Activated CD4-positive, alpha-beta memory T cell treated with anti-CD3 and anti-CD28 coated beads for 36 hours (primary cell): Measurements from ENCODE around the gene HIKESHI. TPM values are rescaled to one million over a fixed set of nuclear protein-coding genes. Genes with fewer than 3 reads are reported as not detected.

Experiments used
- CTCF ChIA-PET: fragments of 350-600 bp; sonication (Branson Sonifier 250); formaldehyde crosslinking; loops from one replicate; lab custom pipeline; 2021; ENCODE audit warnings: antibody characterized with exemption, inconsistent platforms; lab: Charles Lee
- POLR2A ChIA-PET: fragments of 350-600 bp; sonication (Branson Sonifier 250); formaldehyde crosslinking; loops from one replicate; lab custom pipeline; 2021; ENCODE audit warnings: antibody characterized with exemption; lab: Charles Lee
- DNase-seq: peaks from one replicate; pipeline ENCODE4 v3.0.0-alpha.2; 2020
- H3K27ac Mint-ChIP-seq: one replicate; pipeline ENCODE4 v1.8.0; 2021; ENCODE audit warnings: mixed read lengths
- H3K27me3 Mint-ChIP-seq: one replicate; pipeline ENCODE4 v1.8.0; 2021; ENCODE audit warnings: mixed read lengths
- H3K36me3 Mint-ChIP-seq: one replicate; pipeline ENCODE4 v1.8.0; 2021; ENCODE audit warnings: mixed read lengths
- H3K4me1 Mint-ChIP-seq: one replicate; pipeline ENCODE4 v1.8.0; 2021; ENCODE audit warnings: low read depth, mixed read lengths
- H3K4me3 Mint-ChIP-seq: one replicate; pipeline ENCODE4 v1.8.0; 2021; ENCODE audit warnings: mild to moderate bottlenecking, mixed read lengths
- H3K9me3 Mint-ChIP-seq: one replicate; pipeline ENCODE4 v1.8.0; 2021; ENCODE audit warnings: mixed read lengths
- intact Hi-C: fragments of 100-400 bp; cut with micrococcal nuclease; formaldehyde crosslinking; loops from one replicate; pipeline ENCODE4 v1.15.1; 2023
- total RNA-seq, 2 experiments: library from RNA; stranded (reverse); gene quantifications; one replicate each; pipeline ENCODE4 v1.2.3, GENCODE V29; 2021

The HIKESHI gene, protein sequence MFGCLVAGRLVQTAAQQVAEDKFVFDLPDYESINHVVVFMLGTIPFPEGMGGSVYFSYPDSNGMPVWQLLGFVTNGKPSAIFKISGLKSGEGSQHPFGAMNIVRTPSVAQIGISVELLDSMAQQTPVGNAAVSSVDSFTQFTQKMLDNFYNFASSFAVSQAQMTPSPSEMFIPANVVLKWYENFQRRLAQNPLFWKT
- total RNA-seq = 10 to 100 TPM; 53.1 to 55.1 TPM

DNA sequence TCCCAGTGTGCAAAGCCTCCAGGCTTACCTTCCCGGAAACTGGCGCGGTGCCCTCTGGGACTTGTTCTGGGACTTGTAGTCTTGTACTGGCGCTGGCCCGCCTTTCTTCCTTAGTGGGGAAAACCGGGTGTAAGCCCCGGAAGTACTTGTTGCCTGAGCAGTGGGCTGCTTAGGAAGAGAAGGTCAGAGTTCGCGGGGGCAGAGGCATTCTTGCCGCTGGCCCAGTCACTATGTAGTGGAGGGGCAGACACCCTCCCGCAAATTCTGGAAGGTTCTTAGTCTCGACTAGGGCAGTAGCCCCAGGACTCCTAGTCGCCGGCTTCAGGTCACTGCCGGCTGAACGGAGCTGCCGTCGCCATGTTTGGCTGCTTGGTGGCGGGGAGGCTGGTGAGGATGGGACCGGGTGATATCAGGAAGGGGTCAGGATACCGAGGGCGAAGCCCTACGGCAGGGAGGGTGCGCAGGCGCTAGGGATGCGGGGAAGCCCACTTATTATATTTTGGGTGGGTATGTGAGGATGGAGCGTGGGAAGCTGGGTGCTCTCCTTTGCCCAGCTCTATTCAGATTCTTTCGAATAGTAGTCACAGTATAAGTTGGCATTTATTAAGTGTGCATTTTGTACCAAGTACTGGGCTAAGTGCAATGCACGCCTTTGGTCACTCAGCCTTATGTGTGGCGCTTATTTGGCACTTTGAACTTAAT is at the start of gene HIKESHI:
HIKESHI (plus strand) TSS at position 149 of the 702 bp plus-strand sequence; CDS start at position 358, 209 bp downstream.
- H3K4me1 Mint-ChIP-seq = peaks cover 23% of the 10 kb centered on the region
- peak within 1 kb of the TSS; percentile 93 for H3K27ac Mint-ChIP-seq
- DNase-seq = peak; percentile 95
- H3K9me3 Mint-ChIP-seq = no peaks in the 10 kb centered on the region
- ChIA-PET POLR2A (interaction anchor here (1.0 to 1.6 kb wide), 4 partner anchors 9 to 447 kb away, joined by 3 to 8 read pairs (median 4); partner anchors contain the start of gene CCDC83), CTCF (interaction anchor here (0.6 to 2.1 kb wide), 5 partner anchors 9 to 374 kb away, joined by 3 to 6 read pairs (median 4); no protein-coding TSS in a partner anchor)
- intact Hi-C loops = loop anchor here (1.0 to 5.0 kb wide), 3 partner anchors 9 to 673 kb away; partner anchors contain the start of gene TMEM126B
- no peaks in the 10 kb centered on the region for H3K27me3 Mint-ChIP-seq
- peaks cover 4% of the 10 kb centered on the region for H3K36me3 Mint-ChIP-seq
- peak within 1 kb of the TSS; percentile 100 for H3K4me3 Mint-ChIP-seq

DNA sequence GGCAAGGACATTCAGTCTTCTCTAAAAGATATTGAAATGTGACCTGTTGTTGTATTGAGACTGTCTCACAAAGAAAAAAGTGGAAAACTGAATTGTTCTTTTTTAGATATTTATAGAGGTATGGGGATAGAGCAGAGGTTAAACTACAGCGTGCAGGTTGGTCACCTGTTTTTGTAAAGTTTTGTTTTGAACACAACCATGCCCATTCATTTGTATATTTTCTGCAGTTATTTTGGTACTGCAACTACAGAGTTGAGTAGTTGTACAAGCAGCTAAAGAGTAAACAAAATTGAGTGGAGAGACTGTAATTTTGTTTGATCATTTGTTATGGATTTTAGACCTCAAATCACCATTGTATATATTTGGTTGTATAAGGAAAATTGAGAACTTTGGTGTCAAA is 46.1 kb upstream of the HIKESHI start:
- H3K36me3 Mint-ChIP-seq = peaks cover 57% of the 10 kb centered on the region
- H3K4me3 Mint-ChIP-seq = no peak overlapping the region
- ChIA-PET POLR2A (interaction anchor here (0.6 to 1.2 kb wide), 2 partner anchors 12 to 30 kb away, joined by 3 to 4 read pairs; no protein-coding TSS in a partner anchor), CTCF (interaction anchor here (1.5 to 1.9 kb wide), 2 partner anchors 31 to 62 kb away, joined by 3 to 5 read pairs; no protein-coding TSS in a partner anchor)
- H3K4me1 Mint-ChIP-seq = peaks cover 56% of the 10 kb centered on the region
- intact Hi-C loops = loop anchor here (1.0 kb wide), 3 partner anchors 8 to 209 kb away; no protein-coding TSS in a partner anchor
- no peaks in the 10 kb centered on the region for H3K27me3 Mint-ChIP-seq
- H3K27ac Mint-ChIP-seq = peak overlapping the region; percentile 68
- no peaks in the 10 kb centered on the region for H3K9me3 Mint-ChIP-seq
- no peak for DNase-seq

DNA sequence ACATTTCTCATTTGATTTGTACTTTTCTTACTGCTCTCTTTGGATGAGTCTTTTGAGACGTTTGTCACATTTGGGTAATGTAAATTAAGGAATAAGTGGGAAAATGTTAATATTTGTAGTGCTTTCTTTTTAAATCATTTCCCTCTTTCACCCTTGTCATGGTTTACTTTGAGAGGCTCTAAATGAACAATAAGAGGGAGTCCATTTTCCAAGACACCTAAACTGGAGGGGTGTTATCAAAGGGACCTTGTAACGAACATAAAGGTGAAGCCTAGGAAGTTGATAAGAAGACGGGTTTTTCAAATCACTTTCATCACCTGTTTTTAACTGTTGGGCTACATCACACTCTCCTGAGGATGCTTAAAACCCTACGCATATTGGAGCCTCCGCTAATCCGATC is 45.4 kb upstream of the HIKESHI start:
- ChIA-PET POLR2A (interaction anchor here (0.7 kb wide), 1 partner anchor 12 kb away, joined by 4 read pairs; the partner anchor contains the start of gene EED), CTCF (interaction anchor here (1.9 kb wide), 1 partner anchor 63 kb away, joined by 5 read pairs; no protein-coding TSS in a partner anchor)
- DNase-seq = no peak
- peaks cover 51% of the 10 kb centered on the region for H3K36me3 Mint-ChIP-seq
- H3K4me1 Mint-ChIP-seq = peaks cover 50% of the 10 kb centered on the region
- H3K9me3 Mint-ChIP-seq = no peaks in the 10 kb centered on the region
- no peaks in the 10 kb centered on the region for H3K27me3 Mint-ChIP-seq
- H3K4me3 Mint-ChIP-seq = no peak overlapping the region
- H3K27ac Mint-ChIP-seq = peak overlapping the region; percentile 66
- intact Hi-C loops = loop anchor here (1.0 kb wide), 3 partner anchors 8 to 209 kb away; no protein-coding TSS in a partner anchor

DNA sequence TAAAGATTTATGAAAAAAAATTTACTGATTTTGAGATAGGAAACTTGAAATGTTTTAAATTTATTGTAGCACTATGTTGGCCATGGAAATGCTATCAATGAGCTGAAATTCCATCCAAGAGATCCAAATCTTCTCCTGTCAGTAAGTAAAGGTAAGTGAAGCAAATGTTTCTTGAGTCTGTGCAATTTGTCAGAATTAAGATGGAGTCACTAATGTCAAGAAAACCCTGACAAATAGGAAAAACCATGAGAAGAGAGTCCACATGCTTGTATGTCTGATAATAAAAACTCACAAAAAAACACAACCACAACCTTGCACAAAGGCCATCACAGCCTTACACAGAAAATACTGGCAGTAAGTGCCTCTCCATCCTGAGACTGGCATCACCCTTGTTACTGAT is 44.6 kb upstream of the HIKESHI start:
- H3K4me1 Mint-ChIP-seq = peaks cover 44% of the 10 kb centered on the region
- DNase-seq = no peak
- ChIA-PET POLR2A (interaction anchor here (0.6 kb wide), 1 partner anchor 208 kb away, joined by 3 read pairs; no protein-coding TSS in a partner anchor), CTCF (no interaction called here)
- intact Hi-C loops = no loop called here
- no peaks in the 10 kb centered on the region for H3K9me3 Mint-ChIP-seq
- H3K27ac Mint-ChIP-seq = peak overlapping the region; percentile 66
- peaks cover 49% of the 10 kb centered on the region for H3K36me3 Mint-ChIP-seq
- H3K27me3 Mint-ChIP-seq = no peaks in the 10 kb centered on the region
- no peak overlapping the region for H3K4me3 Mint-ChIP-seq

DNA sequence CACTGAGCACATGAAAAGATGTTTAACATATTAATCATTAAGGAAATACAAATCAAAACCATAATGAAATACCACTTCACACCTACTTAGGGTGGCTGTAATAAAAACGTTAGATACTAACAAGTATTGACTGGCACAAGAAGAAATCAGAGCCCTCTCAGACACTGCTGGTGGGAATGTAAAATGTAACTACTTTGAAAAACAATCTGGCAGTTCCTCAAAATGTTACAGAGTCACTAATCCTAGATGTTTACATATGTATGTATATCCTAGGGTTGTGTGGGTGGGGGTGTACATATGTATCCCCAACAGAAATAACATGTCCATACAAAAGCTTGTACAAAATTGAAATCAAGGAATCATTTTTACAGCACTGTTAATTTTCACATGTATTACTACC is 42.3 kb upstream of the HIKESHI start:
- ChIA-PET CTCF (no interaction called here), POLR2A (interaction anchor here (0.5 to 1.7 kb wide), 3 partner anchors 14 to 223 kb away, joined by 3 to 5 read pairs (median 3); no protein-coding TSS in a partner anchor)
- Mint-ChIP-seq H3K27me3 (no peaks in the 10 kb centered on the region), H3K9me3 (no peaks in the 10 kb centered on the region), H3K27ac (no peak overlapping the region), H3K36me3 (peaks cover 61% of the 10 kb centered on the region), H3K4me3 (no peak overlapping the region), H3K4me1 (peaks cover 46% of the 10 kb centered on the region)
- DNase-seq = no peak
- intact Hi-C loops = loop anchor here (2.0 kb wide), 1 partner anchor 15 kb away; no protein-coding TSS in a partner anchor

DNA sequence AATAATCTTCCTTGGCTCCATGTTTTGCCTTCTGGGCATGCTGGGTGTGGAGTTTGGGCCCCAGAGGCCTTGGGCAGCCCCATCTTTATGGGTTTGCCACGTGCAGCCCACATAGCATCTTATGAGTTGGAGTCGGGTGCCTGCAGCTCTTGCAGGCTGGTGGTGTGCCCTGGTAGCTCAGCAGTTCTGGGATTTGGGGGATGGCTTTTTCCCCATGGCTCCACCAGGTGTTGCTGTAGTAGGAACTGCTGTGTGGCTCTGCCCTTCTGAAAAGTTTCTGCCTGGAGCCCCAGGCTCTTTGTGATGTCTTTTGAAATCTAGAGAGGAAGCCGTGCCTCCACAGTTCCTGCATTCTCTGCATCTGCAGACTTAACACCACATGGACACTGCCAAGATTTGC is 40.7 kb upstream of the HIKESHI start:
- Mint-ChIP-seq H3K4me1 (peaks cover 38% of the 10 kb centered on the region), H3K9me3 (no peaks in the 10 kb centered on the region), H3K4me3 (no peak overlapping the region), H3K36me3 (peaks cover 54% of the 10 kb centered on the region), H3K27ac (no peak overlapping the region), H3K27me3 (no peaks in the 10 kb centered on the region)
- ChIA-PET POLR2A (interaction anchor here (1.7 kb wide), 1 partner anchor 16 kb away, joined by 5 read pairs; no protein-coding TSS in a partner anchor), CTCF (interaction anchor here (0.7 kb wide), 1 partner anchor 217 kb away, joined by 3 read pairs; no protein-coding TSS in a partner anchor)
- intact Hi-C loops = loop anchor here (2.0 kb wide), 1 partner anchor 13 kb away; no protein-coding TSS in a partner anchor
- DNase-seq = no peak

DNA sequence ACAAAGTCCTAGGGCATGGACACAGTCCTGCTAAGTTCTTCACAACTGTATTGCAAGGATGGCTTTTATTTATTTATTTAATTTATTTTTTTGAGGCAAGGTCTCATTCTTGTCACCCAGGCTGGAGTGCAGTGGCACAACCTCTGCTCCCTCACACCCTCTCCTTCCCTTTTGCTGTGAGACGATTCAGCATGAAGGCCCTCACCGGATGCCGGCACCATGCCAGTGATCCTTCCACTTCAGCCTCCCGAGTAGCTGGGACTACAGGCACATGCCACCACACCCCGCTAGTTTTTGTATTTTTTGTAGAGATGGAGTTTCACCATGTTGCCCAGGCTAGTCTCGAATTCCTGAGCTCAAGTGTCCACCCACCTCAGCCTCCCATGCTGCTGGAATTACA is 39.7 kb upstream of the HIKESHI start:
- no peaks in the 10 kb centered on the region for H3K27me3 Mint-ChIP-seq
- H3K36me3 Mint-ChIP-seq = peaks cover 47% of the 10 kb centered on the region
- POLR2A ChIA-PET = interaction anchor here (0.7 to 1.0 kb wide), 2 partner anchors 11 to 32 kb away, joined by 4 read pairs; no protein-coding TSS in a partner anchor
- intact Hi-C loops = no loop called here
- peaks cover 31% of the 10 kb centered on the region for H3K4me1 Mint-ChIP-seq
- H3K27ac Mint-ChIP-seq = no peak overlapping the region
- H3K4me3 Mint-ChIP-seq = no peak overlapping the region
- DNase-seq = no peak
- H3K9me3 Mint-ChIP-seq = no peaks in the 10 kb centered on the region
- CTCF ChIA-PET = interaction anchor here (0.6 kb wide), 1 partner anchor 40 kb away, joined by 3 read pairs; the partner anchor contains the start of gene HIKESHI

DNA sequence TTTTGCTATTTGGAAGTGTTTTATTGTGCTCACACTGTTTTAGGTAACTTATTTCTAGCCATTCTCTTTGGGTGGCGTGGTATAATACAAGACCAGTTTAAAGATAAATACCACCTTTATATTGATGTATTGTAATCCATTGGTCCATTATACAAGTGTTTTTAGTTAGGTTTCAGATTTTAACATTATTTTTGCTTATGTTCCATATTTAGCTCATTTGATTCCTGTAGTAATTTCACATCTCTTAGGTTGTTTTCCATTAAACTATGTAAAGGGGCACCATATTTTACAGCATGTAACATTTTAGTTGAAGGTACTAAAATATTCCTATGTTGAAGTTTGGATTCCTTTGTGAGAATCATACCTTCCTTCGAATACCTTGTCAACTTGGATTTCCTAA is 37.4 kb upstream of the HIKESHI start:
- no peaks in the 10 kb centered on the region for H3K27me3 Mint-ChIP-seq
- peaks cover 50% of the 10 kb centered on the region for H3K36me3 Mint-ChIP-seq
- ChIA-PET CTCF (no interaction called here), POLR2A (no interaction called here)
- H3K9me3 Mint-ChIP-seq = no peaks in the 10 kb centered on the region
- intact Hi-C loops = loop anchor here (1.0 kb wide), 1 partner anchor 13 kb away; no protein-coding TSS in a partner anchor
- H3K27ac Mint-ChIP-seq = no peak overlapping the region
- peaks cover 24% of the 10 kb centered on the region for H3K4me1 Mint-ChIP-seq
- no peak for DNase-seq
- H3K4me3 Mint-ChIP-seq = no peak overlapping the region

DNA sequence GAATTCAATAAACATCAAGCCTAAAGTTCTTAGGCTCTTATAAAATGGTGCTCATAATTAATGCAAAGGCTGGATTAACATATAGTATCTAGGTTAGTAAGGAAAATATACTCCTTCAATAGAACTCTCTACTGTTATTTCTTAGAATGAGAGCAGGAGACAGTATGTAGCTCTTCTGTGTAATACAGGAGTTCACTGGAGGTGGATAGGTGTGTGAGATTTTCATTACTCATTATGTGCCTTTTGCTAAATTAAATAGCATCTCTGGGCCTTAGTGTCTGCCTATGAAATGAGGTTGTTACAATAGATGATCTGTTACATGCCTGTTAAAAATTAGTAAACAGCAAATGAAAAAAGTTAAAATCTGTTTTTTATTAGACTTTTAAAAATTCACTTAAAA is 36.8 kb upstream of the HIKESHI start:
- Mint-ChIP-seq H3K27me3 (no peaks in the 10 kb centered on the region), H3K4me3 (no peak overlapping the region), H3K27ac (peak overlapping the region; percentile 5), H3K4me1 (peaks cover 27% of the 10 kb centered on the region), H3K36me3 (peaks cover 50% of the 10 kb centered on the region), H3K9me3 (no peaks in the 10 kb centered on the region)
- DNase-seq = no peak
- intact Hi-C loops = loop anchor here (1.0 kb wide), 1 partner anchor 14 kb away; no protein-coding TSS in a partner anchor
- ChIA-PET POLR2A (interaction anchor here (1.4 kb wide), 1 partner anchor 23 kb away, joined by 4 read pairs; no protein-coding TSS in a partner anchor), CTCF (interaction anchor here (1.3 kb wide), 1 partner anchor 19 kb away, joined by 4 read pairs; no protein-coding TSS in a partner anchor)

DNA sequence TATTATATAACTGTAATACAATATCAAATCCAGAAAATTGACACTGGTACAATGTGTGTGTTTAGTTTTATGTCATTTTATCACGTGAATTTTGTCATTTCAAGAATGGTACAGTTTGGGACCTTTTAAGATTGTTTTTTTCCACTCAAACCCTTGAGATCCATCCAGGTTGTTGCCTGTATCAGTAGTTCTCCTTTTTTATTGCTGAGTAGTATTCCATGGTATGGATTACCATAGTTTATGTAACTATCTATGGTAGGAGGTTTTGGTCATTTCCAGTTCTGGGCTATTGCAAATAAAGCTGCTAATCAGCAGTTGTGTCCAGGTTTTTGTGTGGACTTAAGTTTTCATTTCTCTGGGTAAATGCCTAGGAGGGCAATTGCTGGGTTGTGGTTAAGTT is 32.4 kb upstream of the HIKESHI start:
- Mint-ChIP-seq H3K9me3 (no peaks in the 10 kb centered on the region), H3K36me3 (peaks cover 55% of the 10 kb centered on the region), H3K27me3 (no peaks in the 10 kb centered on the region), H3K4me3 (no peak overlapping the region), H3K4me1 (peaks cover 48% of the 10 kb centered on the region), H3K27ac (no peak overlapping the region)
- intact Hi-C loops = no loop called here
- POLR2A ChIA-PET = no interaction called here
- CTCF ChIA-PET = no interaction called here
- no peak for DNase-seq

DNA sequence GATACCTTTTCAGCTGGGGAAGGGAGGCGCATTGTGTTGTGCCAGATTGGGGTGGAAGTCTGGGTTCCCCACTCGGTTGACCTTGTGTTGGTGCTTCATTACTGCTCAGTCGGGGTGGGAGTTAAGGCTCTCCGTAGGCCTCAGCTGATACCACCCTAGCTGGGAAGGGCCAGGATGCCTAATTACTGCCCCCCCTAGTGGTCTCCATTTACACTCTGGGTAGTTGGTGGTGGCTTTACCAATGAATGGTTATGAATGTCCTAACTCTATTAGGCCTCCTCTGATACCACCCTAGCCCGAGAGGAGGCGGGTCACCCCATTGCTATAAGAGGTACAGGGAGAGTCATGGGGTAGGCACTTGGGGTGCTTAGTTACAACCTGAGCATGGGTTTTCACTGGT is 27.5 kb upstream of the HIKESHI start:
- Mint-ChIP-seq H3K4me3 (no peak overlapping the region), H3K9me3 (no peaks in the 10 kb centered on the region), H3K36me3 (peaks cover 70% of the 10 kb centered on the region), H3K27me3 (no peaks in the 10 kb centered on the region), H3K4me1 (peaks cover 56% of the 10 kb centered on the region), H3K27ac (no peak overlapping the region)
- ChIA-PET CTCF (interaction anchor here (1.7 kb wide), 1 partner anchor 25 kb away, joined by 4 read pairs; no protein-coding TSS in a partner anchor), POLR2A (interaction anchor here (0.7 kb wide), 1 partner anchor 25 kb away, joined by 3 read pairs; no protein-coding TSS in a partner anchor)
- DNase-seq = no peak
- intact Hi-C loops = loop anchor here (2.0 kb wide), 1 partner anchor 14 kb away; no protein-coding TSS in a partner anchor
